Heart left ventricle (tissue), 16 donors: ENCODE data around the gene CEP85L. TPM values are rescaled to one million over a fixed set of nuclear protein-coding genes. Genes with fewer than 3 reads are reported as not detected.
A peak's percentile ranks its signal among the peaks of the same experiment; 100 is the strongest.

ENCODE experiments used
- ATAC-seq, 4 donors: fragments of 200-7000 bp; cut with Tn5 transposase; one replicate each; pipeline ENCODE4 v1.9.1; 2020 to 2022; ENCODE audit warnings: moderate library complexity in 4 of 4, mild to moderate bottlenecking in 3 of 4, moderate number of reproducible peaks in 1 of 4
- DNase-seq, 5 donors: peaks; one replicate each; pipeline ENCODE4 v3.0.0-alpha.2; 2020
- H3K27ac ChIP-seq, 12 donors: fragments of 200-600 bp; sonication (generic) in 4 of 12; one replicate each; pipeline versions ENCODE4 v1.5.0 to v1.8.0; 2016 to 2022; ENCODE audit warnings: mild to moderate bottlenecking in 2 of 12
- H3K27me3 ChIP-seq, 9 donors: fragments of 200-600 bp; sonication (generic) in 2 of 9; one replicate each; pipeline versions ENCODE4 v1.5.1 to v1.8.0; 2016 to 2022; ENCODE audit warnings: mild to moderate bottlenecking in 3 of 9
- H3K36me3 ChIP-seq, 9 donors: fragments of 200-600 bp; sonication (generic) in 2 of 9; one replicate each; pipeline versions ENCODE4 v1.5.0 to v1.8.0; 2018 to 2022; ENCODE audit warnings: mild to moderate bottlenecking in 2 of 9
- H3K4me1 ChIP-seq, 12 donors: fragments of 200-600 bp; sonication (generic) in 4 of 12; one replicate each; pipeline versions ENCODE4 v1.5.0 to v1.8.0; 2016 to 2022; ENCODE audit warnings: mild to moderate bottlenecking in 3 of 12
- H3K4me3 ChIP-seq, 12 donors: fragments of 200-600 bp; sonication (generic) in 4 of 12; one replicate each; pipeline versions ENCODE4 v1.5.0 to v1.8.0; 2017 to 2022; ENCODE audit warnings: mild to moderate bottlenecking in 9 of 12, moderate library complexity in 4 of 12
- H3K9me3 ChIP-seq, 12 donors: fragments of 200-600 bp; sonication (generic) in 4 of 12; one replicate each; pipeline versions ENCODE4 v1.5.0 to v1.8.0; 2016 to 2022; ENCODE audit warnings: mild to moderate bottlenecking in 1 of 12
- POLR2A ChIP-seq, 2 donors: fragments of 450-650 bp; IDR thresholded peaks; one replicate each; pipeline ENCODE4 v1.6.1; 2017; ENCODE audit warnings: antibody characterized with exemption in 2 of 2, mild to moderate bottlenecking in 2 of 2, moderate library complexity in 2 of 2
- WGBS, 4 donors: extraction: QIAGEN DNeasy Blood & Tissue Kit in 2 of 4; methylation state at CpG; one replicate each; pipeline versions ENCODE4 v1.1.5 to v1.1.7; 2013 to 2018; 5-methylcytosine and 5-hydroxymethylcytosine counted together
- intact Hi-C, 10 donors: fragments of 100-400 bp; cut with DNase I; formaldehyde crosslinking; loops; one replicate each; pipeline versions ENCODE4 v1.11.1 to v1.14.2; 2022
- polyA plus RNA-seq, 2 donors: library from polyadenylated mRNA; stranded (reverse); fragments of 200-250 nt; gene quantifications; one replicate each; pipeline ENCODE4 v1.2.3, GENCODE V29; 2013
- total RNA-seq, 9 donors: library from RNA; depleted of rRNA in 2 of 9; stranded (reverse); fragments of >200 nt in 2 of 9; fragmentation: NEBNext Ultra II Directional in 3 of 9; extraction: Animal tissue kit (Norgen Biotek cat#: 25700) in 3 of 9; gene quantifications; one replicate each; pipeline versions ENCODE4 v1.1.0 to v1.2.4, GENCODE V29; 2016 to 2023
- TF ChIP-seq, protein P1 (sequence below), 12 donors: fragments of 200-600 bp; sonication (generic) in 4 of 12; IDR thresholded peaks; one replicate each; pipeline versions ENCODE4 v1.5.0 to v1.8.0; 2018 to 2022; ENCODE audit warnings: antibody characterized with exemption in 12 of 12, mild to moderate bottlenecking in 5 of 12
- donor health status: ischemic (EF 13 %, LVEDD 7.1; RV severe dilation, severe dysfunction).
- donor health status: healthy with polysubstance abuse.
- donor health status: DM: no; HTN: yes; CAD: no.
- donor health status: DM: no; HTN: no; CAD: no.
- donor health status: ischemic (EF 25% LVEDD 6.9; RV normal size, moderate dysfunction).
- donor health status: ischemic (EF 25% LVEDD 5.7; RV mildly dilated, moderate dysfunction).
- donor health status: healthy.
- donor health status: DM: yes; HTN: yes; CAD: no.
- donor health status: ischemic (EF 35%, LVEDD 5.7; RV mildly dilated, moderate dysfunction).
- donor health status: nonischemic (EF 11% LVEDD 7.7; RV severe dilation, severe dysfunction).
- donor health status: DM: yes; HTN: yes; CAD: no.
- donor health status: PGD.
- donor health status: ischemic (EF 29% LVEDD 5.4; RV normal size, mild dysfunction).
- donor health status: nonischemic (EF 23%, LVEDD 6.1; RV moderate dilation, normal function).

CEP85L gene
- total and polyA plus RNA-seq, 11 donors, result 1.9 to 14.4 (median 7.6) TPM

DNA sequence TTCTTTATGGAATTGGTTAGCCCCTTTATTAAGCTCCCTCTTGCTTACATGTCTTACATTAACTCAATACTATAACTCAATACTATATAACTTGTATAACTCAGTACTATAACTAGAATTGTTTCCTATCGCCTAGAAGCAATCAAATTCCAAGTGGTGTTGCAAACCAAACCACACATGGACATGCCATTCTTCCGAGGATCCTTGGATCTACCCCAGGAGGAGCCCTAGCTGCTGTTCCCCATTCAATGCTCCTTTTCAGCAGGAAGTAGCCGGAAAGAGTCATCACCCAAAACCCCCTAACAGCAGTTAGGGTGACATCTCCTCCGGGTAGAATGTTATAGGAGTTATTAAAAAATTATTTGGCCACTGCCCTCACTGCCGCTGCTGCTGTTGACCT, 62.8 kb downstream of the CEP85L start:
- ATAC-seq, result no peak
- H3K36me3 ChIP-seq, result no peaks in the 10 kb centered on the region
- no peak overlapping the region for H3K4me3 ChIP-seq
- no peaks in the 10 kb centered on the region for H3K9me3 ChIP-seq
- DNase-seq, result no peak
- 91 to 95% (median 93%) methylated on average over 5 of the region's 5 CpGs for WGBS, 4 donors
- H3K4me1 ChIP-seq, result peaks cover 0 to 30% (median 8%) of the 10 kb centered on the region in 12 donors
- no peak for TF ChIP-seq POLR2A (IDR thresholded peaks at IDR 0.05)
- TF ChIP-seq, protein P1, sequence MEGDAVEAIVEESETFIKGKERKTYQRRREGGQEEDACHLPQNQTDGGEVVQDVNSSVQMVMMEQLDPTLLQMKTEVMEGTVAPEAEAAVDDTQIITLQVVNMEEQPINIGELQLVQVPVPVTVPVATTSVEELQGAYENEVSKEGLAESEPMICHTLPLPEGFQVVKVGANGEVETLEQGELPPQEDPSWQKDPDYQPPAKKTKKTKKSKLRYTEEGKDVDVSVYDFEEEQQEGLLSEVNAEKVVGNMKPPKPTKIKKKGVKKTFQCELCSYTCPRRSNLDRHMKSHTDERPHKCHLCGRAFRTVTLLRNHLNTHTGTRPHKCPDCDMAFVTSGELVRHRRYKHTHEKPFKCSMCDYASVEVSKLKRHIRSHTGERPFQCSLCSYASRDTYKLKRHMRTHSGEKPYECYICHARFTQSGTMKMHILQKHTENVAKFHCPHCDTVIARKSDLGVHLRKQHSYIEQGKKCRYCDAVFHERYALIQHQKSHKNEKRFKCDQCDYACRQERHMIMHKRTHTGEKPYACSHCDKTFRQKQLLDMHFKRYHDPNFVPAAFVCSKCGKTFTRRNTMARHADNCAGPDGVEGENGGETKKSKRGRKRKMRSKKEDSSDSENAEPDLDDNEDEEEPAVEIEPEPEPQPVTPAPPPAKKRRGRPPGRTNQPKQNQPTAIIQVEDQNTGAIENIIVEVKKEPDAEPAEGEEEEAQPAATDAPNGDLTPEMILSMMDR (IDR thresholded peaks at IDR 0.05), result no peak
- H3K27me3 ChIP-seq, result no peaks in the 10 kb centered on the region
- intact Hi-C loops, result loop anchor here in 3 of 10 donors (10.0 kb wide), 2 partner anchors 304 to 614 kb away; no protein-coding TSS in a partner anchor
- H3K27ac ChIP-seq, result no peak overlapping the region

DNA sequence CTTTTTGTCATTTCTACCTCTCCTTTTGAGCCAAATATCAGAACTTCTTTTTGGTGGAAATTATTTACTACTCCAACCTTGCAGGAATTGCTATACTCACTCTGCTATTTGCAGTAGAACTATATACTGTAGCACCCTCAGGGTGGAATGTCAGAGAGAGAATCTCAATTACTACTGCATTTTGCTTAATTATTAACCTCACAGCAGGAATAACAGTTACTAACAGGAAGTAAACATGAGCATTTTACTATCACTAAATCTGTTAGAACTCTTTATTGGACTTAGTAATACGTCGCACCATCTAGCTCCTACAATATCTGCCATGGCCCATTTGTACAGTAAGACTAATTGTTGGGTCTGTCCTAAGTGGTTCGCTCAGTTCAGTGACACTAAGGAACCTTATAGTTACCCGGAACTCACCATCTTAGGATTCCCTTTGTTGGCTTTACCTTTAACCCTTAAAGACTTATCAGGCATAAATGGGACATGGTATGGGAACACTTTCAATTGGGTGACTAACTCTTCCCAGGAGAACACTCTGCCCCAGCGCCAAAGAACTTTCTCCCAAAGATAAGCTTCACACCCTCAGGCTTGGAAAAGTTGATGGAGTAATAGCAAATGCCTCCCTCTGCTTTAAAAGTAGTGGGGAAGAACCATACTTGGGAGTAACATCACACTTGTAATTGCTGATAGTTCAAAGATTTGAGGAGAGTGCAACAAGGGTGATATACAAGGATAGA, 64.5 kb downstream of the CEP85L start:
- intact Hi-C loops, result loop anchor here in 3 of 10 donors (10.0 kb wide), 2 partner anchors 302 to 612 kb away; no protein-coding TSS in a partner anchor
- no peak for TF ChIP-seq POLR2A (IDR thresholded peaks at IDR 0.05)
- TF ChIP-seq, protein P1 (IDR thresholded peaks at IDR 0.05), result no peak
- ATAC-seq (no peak), DNase-seq (no peak)
- H3K27ac ChIP-seq, result no peak overlapping the region
- H3K9me3 ChIP-seq, result no peaks in the 10 kb centered on the region
- no peak overlapping the region for H3K4me3 ChIP-seq
- no peaks in the 10 kb centered on the region for H3K36me3 ChIP-seq
- H3K27me3 ChIP-seq, result no peaks in the 10 kb centered on the region
- 87 to 93% (median 89%) methylated on average over 5 of the region's 5 CpGs for WGBS, 4 donors
- peaks cover 0 to 35% (median 8%) of the 10 kb centered on the region in 12 donors for H3K4me1 ChIP-seq

DNA sequence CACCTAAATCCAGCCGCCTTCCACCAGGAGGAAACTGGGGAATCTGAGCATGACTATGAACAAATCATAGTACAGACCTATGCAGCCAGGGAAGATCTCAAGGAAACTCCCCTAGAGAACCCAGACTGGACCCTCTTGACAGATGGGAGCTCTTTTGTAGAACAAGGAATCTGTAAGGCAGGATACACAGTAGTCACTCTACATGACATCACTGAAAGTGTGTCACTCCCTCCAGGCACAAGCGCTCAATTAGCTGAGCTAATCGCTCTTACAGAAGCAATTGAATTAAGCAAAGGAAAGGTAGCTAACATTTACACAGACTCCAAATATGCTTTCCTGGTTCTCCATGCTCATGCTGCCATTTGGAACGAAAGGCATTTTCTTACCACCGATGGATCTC, 66.5 kb downstream of the CEP85L start:
- Histone ChIP-seq H3K36me3 (no peaks in the 10 kb centered on the region), H3K9me3 (peaks cover 0 to 3% (median 0%) of the 10 kb centered on the region in 12 donors), H3K4me3 (no peak overlapping the region), H3K27ac (no peak overlapping the region), H3K4me1 (peaks cover 0 to 36% (median 13%) of the 10 kb centered on the region in 12 donors), H3K27me3 (no peaks in the 10 kb centered on the region)
- no peak for DNase-seq
- no peak for TF ChIP-seq POLR2A (IDR thresholded peaks at IDR 0.05)
- TF ChIP-seq, protein P1 (IDR thresholded peaks at IDR 0.05), result no peak
- 93 to 96% (median 94%) methylated on average over 5 of the region's 5 CpGs for WGBS, 4 donors
- no peak for ATAC-seq
- intact Hi-C loops, result loop anchor here in 7 of 10 donors (5.0 to 10.0 kb wide), 5 partner anchors 32 to 610 kb away; no protein-coding TSS in a partner anchor

DNA sequence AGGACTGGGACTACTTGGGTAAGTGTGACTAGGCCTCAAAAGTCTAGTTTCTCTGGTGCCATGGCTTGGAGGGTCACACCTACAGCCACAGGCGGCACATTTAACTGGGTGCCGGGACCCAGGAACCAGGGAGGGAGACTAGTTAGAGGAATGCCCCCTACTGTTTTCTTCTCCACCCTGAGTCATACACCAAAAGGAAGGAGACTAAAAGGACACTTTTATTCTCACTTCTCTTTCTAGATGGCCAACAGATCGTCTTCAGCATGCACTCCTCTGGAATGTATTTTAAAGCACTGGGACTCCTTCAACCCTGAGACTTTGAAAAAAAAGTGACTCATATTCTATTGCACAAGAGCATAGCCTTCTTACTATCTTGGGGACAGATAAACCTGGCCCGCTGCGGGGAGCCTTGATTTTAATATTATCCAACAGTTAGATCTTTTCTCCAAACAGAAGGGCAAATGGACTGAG, 69.9 kb downstream of the CEP85L start:
- peaks cover 0 to 7% (median 0%) of the 10 kb centered on the region in 9 donors for H3K36me3 ChIP-seq
- no peak overlapping the region for H3K27ac ChIP-seq
- no peak for TF ChIP-seq POLR2A (IDR thresholded peaks at IDR 0.05)
- TF ChIP-seq, protein P1 (IDR thresholded peaks at IDR 0.05), result no peak
- WGBS, 4 donors, result 76 to 91% (median 82%) methylated on average over 5 of the region's 5 CpGs
- no peak overlapping the region for H3K4me3 ChIP-seq
- DNase-seq, result no peak
- peaks cover 0 to 33% (median 18%) of the 10 kb centered on the region in 12 donors for H3K9me3 ChIP-seq
- H3K4me1 ChIP-seq, result peaks cover 0 to 20% (median 4%) of the 10 kb centered on the region in 12 donors
- peak in 3 of 4 donors; percentile 28 to 74 (median 47) for ATAC-seq
- intact Hi-C loops, result loop anchor here in 9 of 10 donors (2.0 to 10.0 kb wide), 7 partner anchors 36 to 607 kb away; no protein-coding TSS in a partner anchor
- H3K27me3 ChIP-seq, result no peaks in the 10 kb centered on the region
